Stimulated activated CD8-positive, alpha-beta memory T cell treated with anti-CD3 and anti-CD28 coated beads, Interleukin-12 subunit alpha, Interleukin-12 subunit beta, amount 100 ng/mL, for 24 hours (primary cell): ENCODE results near the gene METAP1.
"Not testable (repeated sequence)": the region's sequence is repeated elsewhere in the genome, so short reads cannot be mapped to it uniquely, and the experiment has no call there.

Experiments used
- DNase-seq: peaks from one replicate; pipeline ENCODE4 v3.0.0-alpha.2; 2020; ENCODE audit errors: extremely low read depth

METAP1 gene

GRCh38 chr4:99058228-99058627 lies 62.7 kb downstream of the METAP1 start:
- DNase-seq = no peak

GRCh38 chr4:99059550-99059949 lies 64.0 kb downstream of the METAP1 start:
- no peak for DNase-seq

GRCh38 chr4:99061048-99061700 lies 65.7 kb downstream of the METAP1 start:
- DNase-seq = no peak

GRCh38 chr4:99062120-99062519 lies 66.6 kb downstream of the METAP1 start:
- DNase-seq = no peak

GRCh38 chr4:99065521-99065920 lies 70.0 kb downstream of the METAP1 start:
- not testable (repeated sequence) for DNase-seq

GRCh38 chr4:99067617-99068016 lies 72.1 kb downstream of the METAP1 start:
- DNase-seq = no peak

- DNase-seq = no peak
Observed at GRCh38 chr4:99071159-99071558, 75.6 kb downstream of the METAP1 start.

GRCh38 chr4:99074816-99075215 lies 79.3 kb downstream of the METAP1 start:
- no peak for DNase-seq

- no peak for DNase-seq
Observed at GRCh38 chr4:99076292-99076976, 80.9 kb downstream of the METAP1 start.

GRCh38 chr4:99077177-99077576 lies 81.7 kb downstream of the METAP1 start:
- DNase-seq = no peak

- no peak for DNase-seq
Observed at GRCh38 chr4:99078336-99078735, 82.8 kb downstream of the METAP1 start.

- DNase-seq = no peak
Observed at GRCh38 chr4:99078931-99079624, 83.6 kb downstream of the METAP1 start.

GRCh38 chr4:99079625-99080295 lies 84.2 kb downstream of the METAP1 start:
- DNase-seq = no peak

GRCh38 chr4:99080869-99081268 lies 85.3 kb downstream of the METAP1 start:
- DNase-seq = not testable (repeated sequence)

GRCh38 chr4:99082192-99082591 lies 86.7 kb downstream of the METAP1 start:
- no peak for DNase-seq

- DNase-seq = no peak
Observed at GRCh38 chr4:99084595-99084994, 89.1 kb downstream of the METAP1 start.

GRCh38 chr4:99088023-99088449 lies 92.5 kb downstream of the METAP1 start:
- no peak for DNase-seq

- DNase-seq = peak; percentile 81
Observed at GRCh38 chr4:99088481-99089365, 93.2 kb downstream of the METAP1 start, which contains the start of gene ADH5. Gene ADH5, minus strand, starts transcription at chr4:99088788. Its CDS starts 88 bp downstream, at chr4:99088700.

GRCh38 chr4:99090481-99091215 lies 95.1 kb downstream of the METAP1 start:
- DNase-seq = no peak

GRCh38 chr4:99091216-99091575 lies 95.7 kb downstream of the METAP1 start:
- no peak for DNase-seq

GRCh38 chr4:99091841-99092240 lies 96.3 kb downstream of the METAP1 start:
- not testable (repeated sequence) for DNase-seq
